ENCODE measurements around the gene BRINP2. TPM values are rescaled to one million over a fixed set of nuclear protein-coding genes. Genes with fewer than 3 reads are reported as not detected.

Gene BRINP2
- total RNA-seq, 1 experiment from 2014 or later: 0.24 TPM

DNA sequence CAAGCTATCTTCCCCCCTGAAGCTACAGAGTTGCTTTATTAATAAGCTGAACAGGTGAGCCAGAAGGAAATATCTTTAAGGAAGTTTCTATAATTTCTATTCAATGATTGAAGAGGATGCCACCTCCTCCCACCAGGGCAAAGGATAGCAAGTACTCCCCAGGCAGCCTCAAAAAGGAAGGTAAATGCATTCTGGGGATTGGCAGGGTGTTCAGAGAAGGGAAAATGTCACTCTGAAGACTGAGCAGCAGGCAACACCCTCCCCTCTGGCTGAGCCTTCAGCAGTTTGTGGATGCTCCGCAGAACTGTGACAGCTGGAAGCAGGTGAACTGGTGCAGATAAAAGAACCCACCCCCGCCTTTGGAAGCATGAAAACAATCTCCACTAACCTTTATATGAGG lies 140.8 kb downstream of the BRINP2 start:
- POLR2A ChIA-PET: no interaction called here
- no peaks in the 10 kb centered on the region for H3K27me3 Mint-ChIP-seq (ENCODE audit: low read depth)

DNA sequence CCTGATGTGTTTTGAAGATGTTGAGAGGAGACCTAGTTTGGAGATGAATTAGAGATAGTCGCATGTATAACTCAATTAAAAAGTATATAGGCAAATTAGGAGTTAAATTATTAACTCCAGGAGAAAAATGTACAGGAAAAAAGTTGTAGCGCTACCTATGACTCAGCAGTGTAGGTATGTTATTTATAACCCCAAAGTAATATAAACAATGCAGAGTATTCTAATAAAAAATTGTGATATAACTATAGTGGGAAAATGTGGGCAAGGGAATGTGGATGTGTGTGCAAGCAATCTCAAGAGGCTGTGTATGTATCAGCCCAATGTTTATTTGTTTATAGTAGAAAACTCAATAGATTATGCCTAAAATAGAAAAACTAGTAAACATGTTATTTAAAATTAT lies 144.5 kb downstream of the BRINP2 start:
- Mint-ChIP-seq H3K27ac (no peak overlapping the region), H3K4me3 (no peak overlapping the region), H3K36me3 (no peaks in the 10 kb centered on the region; the same call in 1 of the 2 replicates), H3K27me3 (ENCODE audit: low read depth) (no peaks in the 10 kb centered on the region), H3K9me3 (peaks cover 13% of the 10 kb centered on the region), H3K4me1 (peaks cover 7% of the 10 kb centered on the region)
- ChIA-PET POLR2A (no interaction called here), CTCF (no interaction called here)
- TF ChIP-seq, protein P1, sequence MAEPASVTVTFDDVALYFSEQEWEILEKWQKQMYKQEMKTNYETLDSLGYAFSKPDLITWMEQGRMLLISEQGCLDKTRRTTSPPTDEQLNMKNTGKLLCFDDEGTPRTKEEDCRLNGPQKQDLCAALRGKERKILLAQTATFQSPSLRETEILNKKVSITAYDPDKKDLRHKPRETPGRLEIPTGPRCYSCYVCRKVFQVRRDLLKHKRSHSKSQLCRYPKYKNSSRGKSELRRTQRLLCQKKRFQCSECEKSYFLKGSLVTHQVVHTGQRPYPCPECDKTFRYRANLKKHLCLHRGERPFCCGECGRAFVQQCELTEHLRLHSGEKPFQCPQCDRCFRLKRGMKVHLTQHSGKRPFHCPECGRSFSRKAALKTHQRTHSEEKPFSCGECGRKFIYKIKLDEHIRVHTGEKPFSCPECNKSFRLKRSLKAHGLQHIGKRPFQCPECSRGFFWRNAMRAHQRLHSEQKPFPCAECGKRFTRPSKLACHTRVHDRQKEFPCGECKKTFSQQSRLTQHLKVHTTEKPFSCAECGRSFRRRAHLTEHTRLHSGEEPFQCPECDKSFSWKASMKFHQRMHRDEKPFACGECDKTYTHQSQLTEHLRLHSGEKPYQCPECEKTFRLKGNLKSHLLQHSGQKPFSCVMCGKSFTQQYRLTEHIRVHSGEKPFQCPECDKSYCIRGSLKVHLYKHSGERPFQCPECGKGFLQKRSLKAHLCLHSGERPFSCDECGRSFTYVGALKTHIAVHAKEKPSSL (CRISPR knock-in tag; conservative IDR thresholded peaks at IDR 0.05): no peak
- TF ChIP-seq ZNF416 (CRISPR knock-in tag; IDR thresholded peaks at IDR 0.05) (no peak), RELA (CRISPR knock-in tag; IDR thresholded peaks at IDR 0.05; ENCODE audit: borderline replicate concordance) (no peak), ZNF423 (CRISPR knock-in tag; IDR thresholded peaks at IDR 0.05) (no peak), JUN (CRISPR knock-in tag; IDR thresholded peaks at IDR 0.05) (no peak), FOXP1 (CRISPR knock-in tag; IDR thresholded peaks at IDR 0.05; ENCODE audit: borderline replicate concordance) (no peak), CREM (CRISPR knock-in tag; IDR thresholded peaks at IDR 0.05) (no peak)
- TF ChIP-seq, protein P2, sequence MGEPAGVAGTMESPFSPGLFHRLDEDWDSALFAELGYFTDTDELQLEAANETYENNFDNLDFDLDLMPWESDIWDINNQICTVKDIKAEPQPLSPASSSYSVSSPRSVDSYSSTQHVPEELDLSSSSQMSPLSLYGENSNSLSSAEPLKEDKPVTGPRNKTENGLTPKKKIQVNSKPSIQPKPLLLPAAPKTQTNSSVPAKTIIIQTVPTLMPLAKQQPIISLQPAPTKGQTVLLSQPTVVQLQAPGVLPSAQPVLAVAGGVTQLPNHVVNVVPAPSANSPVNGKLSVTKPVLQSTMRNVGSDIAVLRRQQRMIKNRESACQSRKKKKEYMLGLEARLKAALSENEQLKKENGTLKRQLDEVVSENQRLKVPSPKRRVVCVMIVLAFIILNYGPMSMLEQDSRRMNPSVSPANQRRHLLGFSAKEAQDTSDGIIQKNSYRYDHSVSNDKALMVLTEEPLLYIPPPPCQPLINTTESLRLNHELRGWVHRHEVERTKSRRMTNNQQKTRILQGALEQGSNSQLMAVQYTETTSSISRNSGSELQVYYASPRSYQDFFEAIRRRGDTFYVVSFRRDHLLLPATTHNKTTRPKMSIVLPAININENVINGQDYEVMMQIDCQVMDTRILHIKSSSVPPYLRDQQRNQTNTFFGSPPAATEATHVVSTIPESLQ (CRISPR knock-in tag; IDR thresholded peaks at IDR 0.05): no peak
- ATAC-seq (no peak), DNase-seq (ENCODE audit: low spot score) (no peak)

More for the DNA sequence above, 140.8 kb downstream of the BRINP2 start:
- CTCF ChIA-PET: interaction anchor here (1.2 to 1.6 kb wide), 2 partner anchors 130 to 414 kb away, joined by 5 read pairs; no protein-coding TSS in a partner anchor
- Mint-ChIP-seq H3K36me3 (no peaks in the 10 kb centered on the region), H3K9me3 (no peaks in the 10 kb centered on the region), H3K4me1 (peaks cover 6% of the 10 kb centered on the region), H3K27ac (no peak overlapping the region), H3K4me3 (no peak overlapping the region)
- TF ChIP-seq, protein P3, sequence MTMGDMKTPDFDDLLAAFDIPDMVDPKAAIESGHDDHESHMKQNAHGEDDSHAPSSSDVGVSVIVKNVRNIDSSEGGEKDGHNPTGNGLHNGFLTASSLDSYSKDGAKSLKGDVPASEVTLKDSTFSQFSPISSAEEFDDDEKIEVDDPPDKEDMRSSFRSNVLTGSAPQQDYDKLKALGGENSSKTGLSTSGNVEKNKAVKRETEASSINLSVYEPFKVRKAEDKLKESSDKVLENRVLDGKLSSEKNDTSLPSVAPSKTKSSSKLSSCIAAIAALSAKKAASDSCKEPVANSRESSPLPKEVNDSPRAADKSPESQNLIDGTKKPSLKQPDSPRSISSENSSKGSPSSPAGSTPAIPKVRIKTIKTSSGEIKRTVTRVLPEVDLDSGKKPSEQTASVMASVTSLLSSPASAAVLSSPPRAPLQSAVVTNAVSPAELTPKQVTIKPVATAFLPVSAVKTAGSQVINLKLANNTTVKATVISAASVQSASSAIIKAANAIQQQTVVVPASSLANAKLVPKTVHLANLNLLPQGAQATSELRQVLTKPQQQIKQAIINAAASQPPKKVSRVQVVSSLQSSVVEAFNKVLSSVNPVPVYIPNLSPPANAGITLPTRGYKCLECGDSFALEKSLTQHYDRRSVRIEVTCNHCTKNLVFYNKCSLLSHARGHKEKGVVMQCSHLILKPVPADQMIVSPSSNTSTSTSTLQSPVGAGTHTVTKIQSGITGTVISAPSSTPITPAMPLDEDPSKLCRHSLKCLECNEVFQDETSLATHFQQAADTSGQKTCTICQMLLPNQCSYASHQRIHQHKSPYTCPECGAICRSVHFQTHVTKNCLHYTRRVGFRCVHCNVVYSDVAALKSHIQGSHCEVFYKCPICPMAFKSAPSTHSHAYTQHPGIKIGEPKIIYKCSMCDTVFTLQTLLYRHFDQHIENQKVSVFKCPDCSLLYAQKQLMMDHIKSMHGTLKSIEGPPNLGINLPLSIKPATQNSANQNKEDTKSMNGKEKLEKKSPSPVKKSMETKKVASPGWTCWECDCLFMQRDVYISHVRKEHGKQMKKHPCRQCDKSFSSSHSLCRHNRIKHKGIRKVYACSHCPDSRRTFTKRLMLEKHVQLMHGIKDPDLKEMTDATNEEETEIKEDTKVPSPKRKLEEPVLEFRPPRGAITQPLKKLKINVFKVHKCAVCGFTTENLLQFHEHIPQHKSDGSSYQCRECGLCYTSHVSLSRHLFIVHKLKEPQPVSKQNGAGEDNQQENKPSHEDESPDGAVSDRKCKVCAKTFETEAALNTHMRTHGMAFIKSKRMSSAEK (CRISPR knock-in tag; IDR thresholded peaks at IDR 0.05; ENCODE audit: borderline replicate concordance): no peak
- no peak for TF ChIP-seq ZNF317 (CRISPR knock-in tag; IDR thresholded peaks at IDR 0.05; ENCODE audit: borderline replicate concordance, low read depth)
- TF ChIP-seq ZNF396 (CRISPR knock-in tag; IDR thresholded peaks at IDR 0.05; ENCODE audit: borderline replicate concordance): no peak
- no peak for TF ChIP-seq GTF2I (CRISPR knock-in tag; conservative IDR thresholded peaks at IDR 0.05)
- no peak for TF ChIP-seq NR3C1 (CRISPR knock-in tag; conservative IDR thresholded peaks at IDR 0.05; ENCODE audit: low read depth)
- no peak for TF ChIP-seq CBFB (CRISPR knock-in tag; IDR thresholded peaks at IDR 0.05; ENCODE audit: low read depth)
- TF ChIP-seq GRHL2 (CRISPR knock-in tag; IDR thresholded peaks at IDR 0.05; ENCODE audit: insufficient replicate concordance, severe bottlenecking): no peak
- TF ChIP-seq OVOL2 (CRISPR knock-in tag; IDR thresholded peaks at IDR 0.05; ENCODE audit: borderline replicate concordance): no peak
- TF ChIP-seq, protein P4, sequence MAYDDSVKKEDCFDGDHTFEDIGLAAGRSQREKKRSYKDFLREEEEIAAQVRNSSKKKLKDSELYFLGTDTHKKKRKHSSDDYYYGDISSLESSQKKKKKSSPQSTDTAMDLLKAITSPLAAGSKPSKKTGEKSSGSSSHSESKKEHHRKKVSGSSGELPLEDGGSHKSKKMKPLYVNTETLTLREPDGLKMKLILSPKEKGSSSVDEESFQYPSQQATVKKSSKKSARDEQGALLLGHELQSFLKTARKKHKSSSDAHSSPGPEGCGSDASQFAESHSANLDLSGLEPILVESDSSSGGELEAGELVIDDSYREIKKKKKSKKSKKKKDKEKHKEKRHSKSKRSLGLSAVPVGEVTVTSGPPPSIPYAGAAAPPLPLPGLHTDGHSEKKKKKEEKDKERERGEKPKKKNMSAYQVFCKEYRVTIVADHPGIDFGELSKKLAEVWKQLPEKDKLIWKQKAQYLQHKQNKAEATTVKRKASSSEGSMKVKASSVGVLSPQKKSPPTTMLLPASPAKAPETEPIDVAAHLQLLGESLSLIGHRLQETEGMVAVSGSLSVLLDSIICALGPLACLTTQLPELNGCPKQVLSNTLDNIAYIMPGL (CRISPR knock-in tag; IDR thresholded peaks at IDR 0.05): no peak
- no peak for TF ChIP-seq TCF7 (CRISPR knock-in tag; IDR thresholded peaks at IDR 0.05; ENCODE audit: low read depth)
- no peak for TF ChIP-seq ZNF121 (CRISPR knock-in tag; IDR thresholded peaks at IDR 0.05)
- no peak for TF ChIP-seq FOXP1 (CRISPR knock-in tag; IDR thresholded peaks at IDR 0.05; ENCODE audit: borderline replicate concordance)
- TF ChIP-seq, protein P2 (CRISPR knock-in tag; IDR thresholded peaks at IDR 0.05): no peak
- TF ChIP-seq, protein P5, sequence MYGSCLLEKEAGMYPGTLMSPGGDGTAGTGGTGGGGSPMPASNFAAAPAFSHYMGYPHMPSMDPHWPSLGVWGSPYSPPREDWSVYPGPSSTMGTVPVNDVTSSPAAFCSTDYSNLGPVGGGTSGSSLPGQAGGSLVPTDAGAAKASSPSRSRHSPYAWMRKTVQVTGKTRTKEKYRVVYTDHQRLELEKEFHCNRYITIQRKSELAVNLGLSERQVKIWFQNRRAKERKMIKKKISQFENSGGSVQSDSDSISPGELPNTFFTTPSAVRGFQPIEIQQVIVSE (CRISPR knock-in tag; IDR thresholded peaks at IDR 0.05; ENCODE audit: borderline replicate concordance): no peak
- no peak for TF ChIP-seq MXD4 (CRISPR knock-in tag; IDR thresholded peaks at IDR 0.05; ENCODE audit: borderline replicate concordance)
- no peak for TF ChIP-seq RORB (CRISPR knock-in tag; IDR thresholded peaks at IDR 0.05)
- no peak for TF ChIP-seq FOXK1 (CRISPR knock-in tag; IDR thresholded peaks at IDR 0.05)
- TF ChIP-seq, protein P6, sequence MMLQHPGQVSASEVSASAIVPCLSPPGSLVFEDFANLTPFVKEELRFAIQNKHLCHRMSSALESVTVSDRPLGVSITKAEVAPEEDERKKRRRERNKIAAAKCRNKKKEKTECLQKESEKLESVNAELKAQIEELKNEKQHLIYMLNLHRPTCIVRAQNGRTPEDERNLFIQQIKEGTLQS (CRISPR knock-in tag; conservative IDR thresholded peaks at IDR 0.05): no peak
- ATAC-seq (no peak), DNase-seq (ENCODE audit: low spot score) (no peak)
